ENCODE measurements around the gene PRR14. TPM values are rescaled to one million over a fixed set of nuclear protein-coding genes. Genes with fewer than 3 reads are reported as not detected.

PRR14 gene
- total RNA-seq (2014; rRNA removed; shearing (Covaris generic)): 6.1 and 14.1 TPM in 2 replicates

GRCh38 chr16:30650369-30651123, at the start of gene PRR14:
Gene PRR14 (plus strand): TSS chr16:30650960. CDS start chr16:30651646, 686 bp downstream.
- DNase-seq (ENCODE audit: low read depth): peak; percentile 99

DNA sequence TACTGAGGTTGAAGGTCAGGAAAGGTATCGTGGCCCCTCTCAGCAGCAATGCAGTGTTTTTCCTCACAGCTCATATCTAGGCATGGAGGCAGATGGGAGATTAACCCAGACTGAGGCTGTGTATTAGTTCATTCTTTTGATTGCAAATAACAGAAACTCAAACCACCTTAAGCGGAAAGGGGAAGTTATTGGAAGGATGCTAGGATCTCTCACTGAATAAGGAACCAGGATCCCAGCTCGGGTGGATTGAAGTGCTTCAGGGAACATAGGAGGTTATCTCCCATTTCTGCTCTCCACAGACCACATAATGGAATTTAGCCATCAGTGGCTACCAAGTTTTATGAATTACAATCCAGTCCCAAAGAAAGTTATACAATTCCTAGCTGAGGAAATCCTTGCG, 48.8 kb upstream of the PRR14 start:
- DNase-seq (ENCODE audit: low read depth): no peak

DNA sequence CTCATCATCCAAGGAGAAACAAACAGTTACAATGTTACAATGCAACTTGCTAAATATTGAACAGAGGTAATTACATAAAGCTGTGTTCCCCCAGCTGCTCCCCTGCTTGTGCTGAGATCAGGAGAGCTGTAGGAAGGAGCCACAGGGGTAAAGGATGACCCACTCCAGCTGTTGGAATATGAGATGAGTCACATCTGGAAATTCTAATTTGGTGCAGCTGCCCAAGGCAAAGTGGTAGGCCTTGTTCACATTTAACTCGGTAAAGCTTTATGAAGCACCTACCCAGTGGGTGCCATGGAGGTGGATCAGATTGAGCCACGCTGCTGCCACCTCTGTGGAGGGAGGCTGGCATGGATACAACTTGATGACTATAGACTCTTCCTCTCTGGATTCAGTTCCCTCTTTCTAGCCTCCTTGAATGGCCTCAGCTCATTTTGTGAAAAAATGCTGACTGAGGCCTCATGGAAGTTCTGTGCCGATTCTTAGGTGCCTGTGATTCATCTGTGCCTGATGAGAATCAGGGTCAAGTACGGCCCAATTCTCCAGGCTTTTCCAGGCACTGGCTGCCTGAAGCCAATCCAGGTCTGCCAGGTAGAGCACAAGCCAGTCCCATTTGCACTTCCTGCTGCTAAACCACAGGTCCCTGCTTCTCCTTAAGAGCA, 48.0 kb upstream of the PRR14 start:
- peak; percentile 8 for DNase-seq (ENCODE audit: low read depth)

DNA sequence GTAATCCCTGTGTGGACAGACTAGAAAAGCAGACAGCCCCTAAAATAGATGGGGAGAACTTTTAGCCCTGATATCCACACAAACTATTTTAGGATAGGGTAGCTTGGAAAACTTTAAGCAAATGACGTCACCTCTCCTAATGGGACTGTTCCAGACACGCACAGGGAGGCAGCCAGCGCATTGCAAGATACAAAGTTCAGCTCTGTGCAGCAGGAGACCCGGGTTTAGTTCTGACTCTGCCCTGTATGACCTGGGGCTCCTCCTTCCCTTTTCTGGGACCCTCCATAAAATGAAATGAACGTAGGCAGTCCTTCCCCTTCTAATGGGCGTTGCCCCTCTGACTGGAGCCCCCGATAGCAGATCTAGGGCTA, 46.8 kb upstream of the PRR14 start:
- no peak for DNase-seq (ENCODE audit: low read depth)

- DNase-seq (ENCODE audit: low read depth): no peak
Measured at GRCh38 chr16:30604316-30604947, 46.3 kb upstream of the PRR14 start.

- DNase-seq (ENCODE audit: low read depth): no peak
Measured at GRCh38 chr16:30605158-30605557, 45.6 kb upstream of the PRR14 start.

GRCh38 chr16:30606004-30606403, 44.8 kb upstream of the PRR14 start:
- no peak for DNase-seq (ENCODE audit: low read depth)

DNA sequence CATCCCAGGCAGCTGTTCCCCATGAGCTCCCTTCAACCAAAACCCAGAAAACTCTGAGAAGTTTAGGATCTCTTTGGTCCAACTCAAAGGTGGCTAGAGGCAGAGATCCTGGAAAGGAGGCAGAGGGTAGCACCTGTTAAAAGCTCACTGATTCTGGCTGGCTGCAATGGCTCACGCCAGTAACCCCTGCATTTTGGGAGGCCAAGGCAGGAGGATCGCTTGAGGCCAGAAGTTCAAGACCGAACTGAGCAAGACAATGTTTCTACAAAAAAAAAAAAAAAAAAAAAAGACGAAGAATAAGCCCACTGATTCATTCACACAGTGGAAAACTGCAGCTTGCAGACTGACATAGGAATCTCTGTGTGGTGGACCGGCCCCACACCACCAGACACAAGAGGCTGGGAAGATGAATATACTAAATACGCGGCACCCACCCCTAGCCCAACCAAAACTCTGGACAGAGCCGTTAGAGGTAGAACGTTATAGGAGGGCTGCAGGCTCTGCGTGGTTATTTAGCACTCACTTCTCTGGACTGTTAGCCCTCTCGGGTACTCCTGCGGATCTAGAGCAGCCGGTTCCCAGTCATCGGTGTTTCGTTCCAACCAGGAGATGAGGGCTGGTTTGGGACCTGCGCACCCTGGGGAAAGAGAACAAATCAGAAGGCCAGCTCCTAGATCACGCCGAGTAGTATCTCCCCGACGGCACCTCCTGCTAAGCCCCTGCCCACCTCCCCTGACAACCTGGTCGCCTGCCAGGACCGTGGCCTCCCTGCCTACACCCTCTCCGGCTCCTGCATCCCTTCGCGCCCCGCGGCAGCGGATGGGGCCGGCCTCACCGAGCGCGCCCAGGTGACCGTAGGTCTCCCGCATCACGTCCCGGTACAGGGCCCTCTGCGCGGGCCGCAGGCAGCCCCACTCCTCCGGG, 41.5 kb upstream of the PRR14 start:
- DNase-seq (ENCODE audit: low read depth): peak; percentile 38

GRCh38 chr16:30609926-30610839, 40.6 kb upstream of the PRR14 start, which contains the start of gene ZNF689:
Gene ZNF689 (minus strand): TSS chr16:30610389. CDS start chr16:30610041, 348 bp downstream.
- peak; percentile 91 for DNase-seq (ENCODE audit: low read depth)

GRCh38 chr16:30615358-30616091, 35.2 kb upstream of the PRR14 start:
- peak; percentile 36 for DNase-seq (ENCODE audit: low read depth)

- DNase-seq (ENCODE audit: low read depth): no peak
Measured at GRCh38 chr16:30619202-30619601, 31.6 kb upstream of the PRR14 start.

- no peak for DNase-seq (ENCODE audit: low read depth)
Measured at GRCh38 chr16:30619638-30620037, 31.1 kb upstream of the PRR14 start.

GRCh38 chr16:30620169-30620568, 30.6 kb upstream of the PRR14 start:
- no peak for DNase-seq (ENCODE audit: low read depth)

GRCh38 chr16:30621765-30622164, 29.0 kb upstream of the PRR14 start:
- DNase-seq (ENCODE audit: low read depth): peak; percentile 67

- DNase-seq (ENCODE audit: low read depth): no peak
Measured at GRCh38 chr16:30622455-30623032, 28.2 kb upstream of the PRR14 start.

DNA sequence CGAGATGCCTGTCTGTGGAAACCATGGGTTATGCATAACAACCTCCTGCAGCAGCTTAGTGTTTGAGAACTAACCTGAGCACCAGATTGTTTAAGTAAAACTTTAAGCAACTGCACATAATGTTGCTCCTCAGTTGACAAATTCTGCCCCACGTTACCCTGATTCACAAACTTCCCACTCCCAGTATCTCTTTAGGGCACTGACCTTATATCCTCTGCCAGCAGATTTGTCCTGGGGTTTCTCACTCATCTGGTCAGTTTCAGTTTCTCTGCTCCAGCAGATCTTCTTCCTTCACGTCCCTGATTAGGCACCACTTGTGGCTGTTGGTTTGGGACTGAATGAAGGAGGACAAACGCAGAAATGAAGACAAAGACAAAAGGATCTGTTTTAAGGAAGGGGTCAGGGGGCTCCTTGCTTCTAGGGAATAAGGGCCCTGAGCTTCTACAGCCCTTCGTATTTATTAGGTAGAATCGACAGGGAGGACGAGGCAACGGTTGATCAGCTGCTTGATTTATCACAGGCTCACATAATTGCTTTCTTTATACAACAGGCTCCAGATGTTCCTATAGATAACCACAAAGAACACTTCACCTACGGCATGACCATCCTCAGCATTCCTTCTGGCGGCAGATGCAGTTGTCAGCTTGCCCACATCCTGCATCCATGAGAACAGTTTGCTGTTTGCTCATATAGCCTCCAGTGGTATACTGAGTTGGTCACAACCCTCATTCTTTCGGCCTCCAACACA, 27.1 kb upstream of the PRR14 start:
- DNase-seq (ENCODE audit: low read depth): no peak

DNA sequence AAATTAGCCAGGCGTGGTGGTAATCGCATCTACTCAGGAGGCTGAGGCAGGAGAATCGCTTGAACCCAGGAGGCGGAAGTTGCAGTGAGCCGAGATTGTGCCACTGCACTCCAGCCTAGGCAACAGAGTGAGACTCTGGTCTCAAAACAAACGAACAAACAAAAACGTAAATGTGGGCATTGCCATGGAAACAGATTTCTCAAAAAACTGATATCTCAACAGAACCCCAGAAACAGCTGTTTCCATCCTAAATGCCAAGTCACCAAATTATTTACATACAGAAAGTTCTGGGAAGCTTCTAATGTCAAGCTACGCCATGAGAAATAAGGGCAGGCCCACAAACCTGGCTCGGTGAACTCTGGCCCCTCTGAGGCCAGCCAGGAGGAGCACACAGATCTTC, 24.5 kb upstream of the PRR14 start:
- no peak for DNase-seq (ENCODE audit: low read depth)

- peak; percentile 74 for DNase-seq (ENCODE audit: low read depth)
Measured at GRCh38 chr16:30628628-30629540, 21.9 kb upstream of the PRR14 start.
